HG02938 (cell line): ENCODE measurements around the gene AUTS2.

Source experiments
- ATAC-seq: cut with Tn5 transposase; IDR thresholded peaks from one replicate; pipeline ENCODE4 v1.9.1; 2021; ENCODE audit warnings: mild to moderate bottlenecking, moderate library complexity; ENCODE audit not compliant: unreplicated experiment

The AUTS2 gene

GRCh38 chr7:70736715-70737460 is 1138.6 kb downstream of the AUTS2 start:
- ATAC-seq = no peak

GRCh38 chr7:70738151-70738885 is 1140.0 kb downstream of the AUTS2 start:
- no peak for ATAC-seq

GRCh38 chr7:70739646-70740210 is 1141.5 kb downstream of the AUTS2 start:
- ATAC-seq = no peak

GRCh38 chr7:70741666-70742065 is 1143.4 kb downstream of the AUTS2 start:
- no peak for ATAC-seq

GRCh38 chr7:70743531-70744325 is 1145.5 kb downstream of the AUTS2 start:
- ATAC-seq = no peak

GRCh38 chr7:70744492-70744891 is 1146.2 kb downstream of the AUTS2 start:
- ATAC-seq = no peak

GRCh38 chr7:70749831-70750230 is 1151.6 kb downstream of the AUTS2 start:
- no peak for ATAC-seq

GRCh38 chr7:70751895-70752294 is 1153.6 kb downstream of the AUTS2 start:
- ATAC-seq = no peak

GRCh38 chr7:70752794-70753241 is 1154.5 kb downstream of the AUTS2 start:
- ATAC-seq = no peak

GRCh38 chr7:70756789-70757188 is 1158.5 kb downstream of the AUTS2 start:
- no peak for ATAC-seq

- ATAC-seq = no peak
Observed at GRCh38 chr7:70758646-70759045, 1160.4 kb downstream of the AUTS2 start.

- ATAC-seq = no peak
Observed at GRCh38 chr7:70759674-70760073, 1161.4 kb downstream of the AUTS2 start.

- ATAC-seq = no peak
Observed at GRCh38 chr7:70761711-70762328, 1163.5 kb downstream of the AUTS2 start.

- ATAC-seq = no peak
Observed at GRCh38 chr7:70762696-70763095, 1164.4 kb downstream of the AUTS2 start.

GRCh38 chr7:70763961-70764691 is 1165.9 kb downstream of the AUTS2 start:
- peak; percentile 79 for ATAC-seq

- ATAC-seq = no peak
Observed at GRCh38 chr7:70764701-70765208, 1166.5 kb downstream of the AUTS2 start.

GRCh38 chr7:70765651-70766050 is 1167.4 kb downstream of the AUTS2 start:
- no peak for ATAC-seq

- no peak for ATAC-seq
Observed at GRCh38 chr7:70766109-70766508, 1167.8 kb downstream of the AUTS2 start.

GRCh38 chr7:70766694-70767093 is 1168.4 kb downstream of the AUTS2 start:
- no peak for ATAC-seq

- no peak for ATAC-seq
Observed at GRCh38 chr7:70770154-70770553, 1171.9 kb downstream of the AUTS2 start.
